Peyer's patch (tissue), 4 donors: Measurements from ENCODE around the gene RTTN. TPM values are rescaled to one million over a fixed set of nuclear protein-coding genes. Genes with fewer than 3 reads are reported as not detected.

Experiments
- DNase-seq, 3 donors: peaks; one replicate each; pipeline ENCODE4 v3.0.0-alpha.2; 2017 to 2019
- H3K27ac ChIP-seq, 4 donors: fragments of 200-600 bp; sonication (generic); one replicate each; pipeline ENCODE4 v1.5.1; 2016 to 2019
- H3K27me3 ChIP-seq, 2 donors: fragments of 200-600 bp; sonication (generic); one replicate each; pipeline ENCODE4 v1.5.1; 2019
- H3K36me3 ChIP-seq, 3 donors: fragments of 200-600 bp; sonication (generic); one replicate each; pipeline ENCODE4 v1.5.1; 2016 to 2019
- H3K4me1 ChIP-seq, 4 donors: fragments of 200-600 bp; sonication (generic); one replicate each; pipeline ENCODE4 v1.5.1; 2016 to 2019
- H3K4me3 ChIP-seq, 4 donors: fragments of 200-600 bp; sonication (generic); 1 replicate in 3 of 4; 2 replicates in 1 of 4; pipeline ENCODE4 v1.5.1; 2016 to 2019; ENCODE audit warnings: mild to moderate bottlenecking in 1 of 4
- H3K9me3 ChIP-seq, 4 donors: fragments of 200-600 bp; sonication (generic); one replicate each; pipeline ENCODE4 v1.5.1; 2016 to 2019; ENCODE audit warnings: mild to moderate bottlenecking in 1 of 4
- POLR2A ChIP-seq, 2 donors: fragments of 450-650 bp; IDR thresholded peaks; one replicate each; pipeline ENCODE4 v1.5.1; 2017; ENCODE audit warnings: antibody characterized with exemption in 2 of 2, mild to moderate bottlenecking in 2 of 2, moderate library complexity in 2 of 2
- total RNA-seq, 4 donors: library from RNA; depleted of rRNA; stranded (reverse); fragments of >200 nt; gene quantifications; one replicate each; pipeline ENCODE4 v1.1.0, GENCODE V29; 2016
- TF ChIP-seq, protein P1 (sequence below), 6 experiments: fragments of 450-650 bp in 4 of 6; fragments of 200-600 bp in 2 of 6; sonication (generic) in 1 of 6; IDR thresholded peaks; one replicate each; pipeline ENCODE4 v1.5.1; 2017 to 2019; ENCODE audit warnings: antibody characterized with exemption in 6 of 6, mild to moderate bottlenecking in 3 of 6, moderate library complexity in 1 of 6

The RTTN gene
- total RNA-seq, 4 donors from 2014 or later = 15.3 to 28.1 (median 22.2) TPM

GRCh38 chr18:69961718-69962117, 243.8 kb downstream of the RTTN start:
- no peaks in the 10 kb centered on the region for H3K4me1 ChIP-seq
- no peak for DNase-seq
- TF ChIP-seq POLR2A (IDR thresholded peaks at IDR 0.05) = no peak
- TF ChIP-seq, protein P1, sequence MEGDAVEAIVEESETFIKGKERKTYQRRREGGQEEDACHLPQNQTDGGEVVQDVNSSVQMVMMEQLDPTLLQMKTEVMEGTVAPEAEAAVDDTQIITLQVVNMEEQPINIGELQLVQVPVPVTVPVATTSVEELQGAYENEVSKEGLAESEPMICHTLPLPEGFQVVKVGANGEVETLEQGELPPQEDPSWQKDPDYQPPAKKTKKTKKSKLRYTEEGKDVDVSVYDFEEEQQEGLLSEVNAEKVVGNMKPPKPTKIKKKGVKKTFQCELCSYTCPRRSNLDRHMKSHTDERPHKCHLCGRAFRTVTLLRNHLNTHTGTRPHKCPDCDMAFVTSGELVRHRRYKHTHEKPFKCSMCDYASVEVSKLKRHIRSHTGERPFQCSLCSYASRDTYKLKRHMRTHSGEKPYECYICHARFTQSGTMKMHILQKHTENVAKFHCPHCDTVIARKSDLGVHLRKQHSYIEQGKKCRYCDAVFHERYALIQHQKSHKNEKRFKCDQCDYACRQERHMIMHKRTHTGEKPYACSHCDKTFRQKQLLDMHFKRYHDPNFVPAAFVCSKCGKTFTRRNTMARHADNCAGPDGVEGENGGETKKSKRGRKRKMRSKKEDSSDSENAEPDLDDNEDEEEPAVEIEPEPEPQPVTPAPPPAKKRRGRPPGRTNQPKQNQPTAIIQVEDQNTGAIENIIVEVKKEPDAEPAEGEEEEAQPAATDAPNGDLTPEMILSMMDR (IDR thresholded peaks at IDR 0.05) = no peak

DNA sequence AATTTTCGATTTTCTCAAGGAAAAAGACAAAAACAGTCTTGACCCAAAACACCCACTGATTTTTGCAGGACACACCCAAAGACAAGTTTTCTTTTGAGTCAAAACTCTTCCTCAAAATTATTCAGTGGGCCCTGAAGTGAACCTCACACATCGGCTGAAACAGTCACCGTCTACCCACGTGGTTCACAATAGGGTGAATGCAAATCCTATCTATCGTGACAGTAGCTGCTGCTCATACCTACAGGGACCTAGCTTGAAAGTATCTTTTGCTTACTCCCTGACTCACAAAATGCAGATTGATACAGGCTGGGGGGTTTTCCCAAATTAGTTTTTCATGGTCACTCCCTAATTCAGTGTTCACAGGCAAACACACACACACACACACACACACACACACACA, 247.1 kb downstream of the RTTN start:
- no peaks in the 10 kb centered on the region for H3K4me1 ChIP-seq
- no peak for DNase-seq
- H3K9me3 ChIP-seq = no peaks in the 10 kb centered on the region
- peak overlapping the region in 1 of 4 donors; percentile 6 for H3K27ac ChIP-seq
- H3K27me3 ChIP-seq = no peaks in the 10 kb centered on the region
- no peak overlapping the region for H3K4me3 ChIP-seq
- TF ChIP-seq POLR2A (IDR thresholded peaks at IDR 0.05) = no peak
- TF ChIP-seq, protein P1 (IDR thresholded peaks at IDR 0.05) = no peak
- no peaks in the 10 kb centered on the region for H3K36me3 ChIP-seq

More at GRCh38 chr18:69961718-69962117, 243.8 kb downstream of the RTTN start:
- H3K27me3 ChIP-seq = no peaks in the 10 kb centered on the region
- no peaks in the 10 kb centered on the region for H3K9me3 ChIP-seq
- no peak overlapping the region for H3K4me3 ChIP-seq
- no peaks in the 10 kb centered on the region for H3K36me3 ChIP-seq
- H3K27ac ChIP-seq = no peak overlapping the region

- no peak overlapping the region for H3K4me3 ChIP-seq
- TF ChIP-seq, protein P1 (IDR thresholded peaks at IDR 0.05) = no peak
- peak overlapping the region in 1 of 4 donors; percentile 17 for H3K27ac ChIP-seq
- H3K4me1 ChIP-seq = no peaks in the 10 kb centered on the region
- DNase-seq = no peak
- H3K36me3 ChIP-seq = no peaks in the 10 kb centered on the region
- peaks cover 0 to 4% (median 0%) of the 10 kb centered on the region in 4 donors for H3K9me3 ChIP-seq
- H3K27me3 ChIP-seq = no peaks in the 10 kb centered on the region
These were observed 247.7 kb downstream of the RTTN start for GRCh38 chr18:69957747-69958146.

GRCh38 chr18:69956665-69957620, 248.5 kb downstream of the RTTN start:
- Histone ChIP-seq H3K4me3 (peak overlapping the region in 3 of 4 donors; percentile 1 to 34 (median 6)), H3K27me3 (no peaks in the 10 kb centered on the region), H3K36me3 (no peaks in the 10 kb centered on the region), H3K9me3 (peaks cover 0 to 4% (median 0%) of the 10 kb centered on the region in 4 donors), H3K27ac (peak overlapping the region; percentile 11 to 65 (median 40)), H3K4me1 (no peaks in the 10 kb centered on the region)
- no peak for DNase-seq
- TF ChIP-seq, protein P1 (IDR thresholded peaks at IDR 0.05) = no peak
- TF ChIP-seq POLR2A (IDR thresholded peaks at IDR 0.05) = no peak

- no peak for TF ChIP-seq POLR2A (IDR thresholded peaks at IDR 0.05)
- peak overlapping the region; percentile 1 to 34 (median 8) for H3K4me3 ChIP-seq
- H3K27me3 ChIP-seq = no peaks in the 10 kb centered on the region
- H3K9me3 ChIP-seq = peaks cover 0 to 4% (median 0%) of the 10 kb centered on the region in 4 donors
- H3K4me1 ChIP-seq = no peaks in the 10 kb centered on the region
- no peak for DNase-seq
- H3K36me3 ChIP-seq = no peaks in the 10 kb centered on the region
- peak overlapping the region; percentile 11 to 65 (median 40) for H3K27ac ChIP-seq
These were observed 249.4 kb downstream of the RTTN start for GRCh38 chr18:69956057-69956456.
